Adrenal gland (tissue), 12 donors: ENCODE measurements around the gene CACNG7. TPM values are rescaled to one million over a fixed set of nuclear protein-coding genes. Genes with fewer than 3 reads are reported as not detected.

Experiments used
- DNase-seq, 7 donors: peaks; one replicate each; pipeline ENCODE4 v3.0.0-alpha.2; 2019 to 2020
- H3K27ac ChIP-seq, 5 donors: fragments of 200-600 bp; sonication (generic) in 4 of 5; 1 replicate in 3 of 5; 2 replicates in 2 of 5; pipeline versions ENCODE4 v1.5.1 to v1.8.0; 2016 to 2020; ENCODE audit warnings: mild to moderate bottlenecking in 1 of 5
- H3K27me3 ChIP-seq: fragments of 200-600 bp; 2 replicates; pipeline ENCODE4 v1.8.0; 2021
- H3K36me3 ChIP-seq, 2 donors: fragments of 200-600 bp; replicated peaks in 1 of 2; 1 replicate in 1 of 2; 2 replicates in 1 of 2; pipeline versions ENCODE4 v1.5.1 to v1.8.0; 2018 to 2022
- H3K4me1 ChIP-seq, 2 donors: fragments of 200-600 bp; replicated peaks in 1 of 2; 1 replicate in 1 of 2; 2 replicates in 1 of 2; pipeline versions ENCODE4 v1.5.1 to v1.8.0; 2018 to 2021
- H3K4me3 ChIP-seq, 4 donors: fragments of 200-600 bp; sonication (generic) in 3 of 4; one replicate each; pipeline ENCODE4 v1.5.1; 2016 to 2018
- H3K9me3 ChIP-seq, 3 donors: fragments of 200-600 bp; sonication (generic) in 1 of 3; replicated peaks in 1 of 3; 1 replicate in 2 of 3; 2 replicates in 1 of 3; pipeline versions ENCODE4 v1.5.1 to v1.8.0; 2016 to 2021
- CTCF ChIP-seq, 6 experiments: fragments of 450-650 bp in 4 of 6; fragments of 200-600 bp in 2 of 6; sonication (generic) in 1 of 6; IDR thresholded peaks; 1 replicate in 5 of 6; 2 replicates in 1 of 6; pipeline versions ENCODE4 v1.5.1 to v1.8.0; 2016 to 2021; ENCODE audit warnings: antibody characterized with exemption in 6 of 6, mild to moderate bottlenecking in 2 of 6, moderate library complexity in 1 of 6
- POLR2A ChIP-seq, 2 donors: fragments of 450-650 bp; IDR thresholded peaks; one replicate each; pipeline ENCODE4 v1.6.1; 2017; ENCODE audit warnings: antibody characterized with exemption in 2 of 2, mild to moderate bottlenecking in 2 of 2, moderate library complexity in 1 of 2
- WGBS, 4 donors: extraction: QIAGEN DNeasy Blood & Tissue Kit in 2 of 4; methylation state at CpG; one replicate each; pipeline versions ENCODE4 v1.1.5 to v1.1.7; 2013 to 2017; 5-methylcytosine and 5-hydroxymethylcytosine counted together
- intact Hi-C, 2 donors: fragments of 100-400 bp; cut with DNase I; formaldehyde crosslinking; loops; one replicate each; pipeline versions ENCODE4 v1.14.1 to v1.15.0; 2022 to 2023
- polyA plus RNA-seq, 3 donors: library from polyadenylated mRNA; stranded (reverse); fragments of 200-250 nt in 2 of 3; fragments of 350-450 nt in 1 of 3; fragmentation: Illumina TruSeq in 1 of 3; extraction: RNeasy Lipid Tissue Mini Kit (QIAGEN cat#74804) in 1 of 3; gene quantifications; one replicate each; pipeline ENCODE4 v1.2.3, GENCODE V29; 2013 to 2014
- total RNA-seq, 9 donors: library from RNA; depleted of rRNA in 4 of 9; stranded (reverse); fragments of >200 nt in 4 of 9; fragments of 120-200 nt in 1 of 9; fragmentation: NEBNext Ultra II Directional in 1 of 9; extraction: Animal tissue kit (Norgen Biotek cat#: 25700) in 1 of 9; gene quantifications; one replicate each; pipeline versions ENCODE4 v1.1.0 to v1.2.4, GENCODE V29; 2013 to 2023
- donor health status: healthy with polysubstance abuse.
- donor health status: Bipolar disorder and iron deficiency.
- donor health status: DM: yes; HTN: yes; CAD: no.
- donor health status: DM: no; HTN: no; CAD: no.
- donor health status: DM: no; HTN: no; CAD: no.
- donor health status: DM: yes; HTN: yes; CAD: no.

CACNG7 gene
- total and polyA plus RNA-seq, 12 donors, result 0.09 to 1.4 (median 0.13) TPM; not detected in 7

- H3K27ac ChIP-seq, result peak overlapping the region in 2 of 5 donors; percentile 76 to 81
- H3K9me3 ChIP-seq, result no peaks in the 10 kb centered on the region
- 38 to 49% (median 44%) methylated on average over 13 to 14 of the region's 14 CpGs for WGBS, 4 donors
- H3K4me1 ChIP-seq, result peaks cover 8 to 23% of the 10 kb centered on the region in 2 donors
- no peaks in the 10 kb centered on the region for H3K27me3 ChIP-seq
- peak overlapping the region in 1 of 4 donors; percentile 75 for H3K4me3 ChIP-seq
- no peaks in the 10 kb centered on the region for H3K36me3 ChIP-seq
- DNase-seq, result no peak
- TF ChIP-seq CTCF (IDR thresholded peaks at IDR 0.05) (no peak), POLR2A (IDR thresholded peaks at IDR 0.05) (no peak)
- intact Hi-C loops, result no loop called here
Measured at GRCh38 chr19:53866865-53867224, 42.2 kb upstream of the CACNG7 start.

GRCh38 chr19:53867225-53868090 is 41.6 kb upstream of the CACNG7 start, which contains the start of gene MYADM:
Gene MYADM (plus strand): TSS chr19:53867883. CDS start chr19:53873530, 5,647 bp downstream.
- Histone ChIP-seq H3K27me3 (no peaks in the 10 kb centered on the region), H3K9me3 (no peaks in the 10 kb centered on the region), H3K36me3 (no peaks in the 10 kb centered on the region), H3K4me1 (peaks cover 8 to 23% of the 10 kb centered on the region in 2 donors), H3K4me3 (peak within 1 kb of the TSS in 3 of 4 donors; percentile 40 to 75 (median 41)), H3K27ac (peak within 1 kb of the TSS in 4 of 5 donors; percentile 46 to 86 (median 73))
- intact Hi-C loops, result no loop called here
- TF ChIP-seq POLR2A (IDR thresholded peaks at IDR 0.05), result peak in 1 of 2 donors; percentile 54
- TF ChIP-seq CTCF (IDR thresholded peaks at IDR 0.05), result no peak
- WGBS, 4 donors, result 1 to 4% (median 4%) methylated on average over 11 to 37 of the region's 37 CpGs
- DNase-seq, result peak; percentile 93 to 98 (median 96)

- peak overlapping the region in 3 of 4 donors; percentile 40 to 75 (median 41) for H3K4me3 ChIP-seq
- TF ChIP-seq CTCF (IDR thresholded peaks at IDR 0.05) (no peak), POLR2A (IDR thresholded peaks at IDR 0.05) (no peak)
- peak overlapping the region in 4 of 5 donors; percentile 46 to 86 (median 73) for H3K27ac ChIP-seq
- no peaks in the 10 kb centered on the region for H3K9me3 ChIP-seq
- WGBS, 4 donors, result 0 to 2% (median 1%) methylated on average over 13 to 35 of the region's 37 CpGs
- no peaks in the 10 kb centered on the region for H3K27me3 ChIP-seq
- peaks cover 0 to under 1% of the 10 kb centered on the region in 2 donors for H3K36me3 ChIP-seq
- peak; percentile 34 to 66 (median 41) for DNase-seq
- intact Hi-C loops, result no loop called here
- H3K4me1 ChIP-seq, result peaks cover 8 to 23% of the 10 kb centered on the region in 2 donors
Measured at GRCh38 chr19:53868091-53868891, 40.8 kb upstream of the CACNG7 start.
